Endothelial cell of umbilical vein (primary cell): ENCODE results near the gene FUBP3. TPM values are rescaled to one million over a fixed set of nuclear protein-coding genes. Genes with fewer than 3 reads are reported as not detected.

Experiments
- BruUV-seq: library from RNA; stranded (reverse); fragments of 400-500 nt; replicated peaks from 2 replicates; lab custom pipeline; 2021; lab: Mats Ljungman, UMichigan
- CTCF ChIA-PET: fragments of 300-600, 350-600 bp; sonication (Branson Sonifier 250); formaldehyde crosslinking; loops from one replicate; lab custom pipeline; 2021; ENCODE audit warnings: antibody characterized with exemption, inconsistent platforms; lab: Charles Lee
- POLR2A ChIA-PET: fragments of 300-600, 350-600 bp; sonication (Branson Sonifier 250); formaldehyde crosslinking; loops from one replicate; lab custom pipeline; 2021; ENCODE audit warnings: antibody characterized with exemption, inconsistent platforms; lab: Charles Lee
- DNase-seq: peaks from one replicate; pipeline ENCODE4 v3.0.0-alpha.2; 2011; ENCODE audit warnings: low read depth, low spot score
- FAIRE-seq: peaks from 2 replicates; lab custom pipeline; 2011; peaks lifted over from hg19 to GRCh38; lab: Jason Lieb, UNC
- H2AFZ ChIP-seq: 2 replicates; pipeline ENCODE4 v1.6.0; 2012; ENCODE audit warnings: low read depth, low read length, control low read depth, inconsistent platforms
- H3K27ac ChIP-seq: 2 replicates; pipeline ENCODE4 v1.5.1; 2011; ENCODE audit warnings: low read depth, mild to moderate bottlenecking, control low read depth, low read length, moderate library complexity; ENCODE audit not compliant: insufficient read depth
- H3K27me3 ChIP-seq, 2 experiments: 2 replicates each; pipeline versions ENCODE4 v1.6.0 to v1.6.1; 2011; ENCODE audit warnings: low read length in 2 of 2, mixed read lengths in 1 of 2; ENCODE audit not compliant: control insufficient read depth in 2 of 2, insufficient read depth in 2 of 2
- H3K36me3 ChIP-seq, 2 experiments: 2 replicates in 1 of 2; 3 replicates in 1 of 2; pipeline ENCODE4 v1.5.1; 2011; ENCODE audit warnings: low read length in 2 of 2, mild to moderate bottlenecking in 1 of 2, moderate library complexity in 1 of 2; ENCODE audit not compliant: control insufficient read depth in 2 of 2, insufficient read depth in 2 of 2; ENCODE audit errors: extremely low read depth in 1 of 2
- H3K4me1 ChIP-seq: 3 replicates; pipeline ENCODE4 v1.5.1; 2011; ENCODE audit warnings: mild to moderate bottlenecking, low read length; ENCODE audit not compliant: control insufficient read depth, insufficient read depth; ENCODE audit errors: extremely low read depth
- H3K4me2 ChIP-seq: 2 replicates; pipeline ENCODE4 v1.6.1; 2011; ENCODE audit warnings: low read length, control low read depth, mixed read lengths; ENCODE audit not compliant: insufficient read depth
- H3K4me3 ChIP-seq, 3 experiments: fragments of 200-600 bp in 1 of 3; sonication (generic), shearing (Covaris generic) in 1 of 3; replicated peaks in 1 of 3; 2 replicates each; pipeline ENCODE4 v1.5.1; 2011 to 2016; ENCODE audit warnings: control low read depth in 3 of 3, low read length in 3 of 3, mild to moderate bottlenecking in 2 of 3, inconsistent platforms in 1 of 3, low read depth in 1 of 3, moderate library complexity in 1 of 3; ENCODE audit not compliant: insufficient read depth in 1 of 3
- H3K79me2 ChIP-seq: 2 replicates; pipeline ENCODE4 v1.6.0; 2012; ENCODE audit warnings: low read length, inconsistent platforms; ENCODE audit not compliant: control insufficient read depth, insufficient read depth
- H3K9ac ChIP-seq: replicated peaks from 2 replicates; pipeline ENCODE3; 2011; ENCODE audit warnings: low read length, control low read depth; ENCODE audit not compliant: insufficient read depth; ENCODE audit errors: extremely low read depth
- H3K9me1 ChIP-seq: replicated peaks from 3 replicates; pipeline ENCODE4 v1.6.0; 2011; ENCODE audit warnings: mild to moderate bottlenecking, low read length; ENCODE audit not compliant: control insufficient read depth, insufficient read depth; ENCODE audit errors: extremely low read depth
- H3K9me3 ChIP-seq: replicated peaks from 2 replicates; pipeline ENCODE4 v1.5.1; 2012; ENCODE audit warnings: low read length, inconsistent platforms; ENCODE audit not compliant: control insufficient read depth, insufficient read depth
- H4K20me1 ChIP-seq: replicated peaks from 2 replicates; pipeline ENCODE3; 2011; ENCODE audit warnings: mild to moderate bottlenecking, low read length; ENCODE audit not compliant: control insufficient read depth, insufficient read depth; ENCODE audit errors: extremely low read depth
- EZH2 ChIP-seq: IDR thresholded peaks from 2 replicates; pipeline ENCODE4 v1.6.1; 2012; ENCODE audit warnings: borderline replicate concordance, low read depth, mild to moderate bottlenecking, moderate library complexity, low read length, inconsistent platforms; ENCODE audit not compliant: severe bottlenecking
- FOS ChIP-seq: IDR thresholded peaks from 2 replicates; pipeline ENCODE4 v1.6.1; 2011; ENCODE audit warnings: mild to moderate bottlenecking, low read length, moderate library complexity, borderline replicate concordance; ENCODE audit not compliant: insufficient read depth
- GATA2 ChIP-seq: IDR thresholded peaks from 2 replicates; pipeline ENCODE4 v1.7.0; 2011; ENCODE audit warnings: low read depth, mild to moderate bottlenecking, moderate library complexity, mixed read lengths, low read length; ENCODE audit not compliant: insufficient read length, insufficient read depth
- JUN ChIP-seq: IDR thresholded peaks from 2 replicates; pipeline ENCODE4 v1.6.1; 2011; ENCODE audit warnings: borderline replicate concordance, low read depth; ENCODE audit not compliant: insufficient read length, insufficient read depth
- MYC ChIP-seq: IDR thresholded peaks from one replicate; pipeline ENCODE4 v1.6.1; 2011; ENCODE audit warnings: mild to moderate bottlenecking, low read depth, low read length
- POLR2A ChIP-seq: IDR thresholded peaks from 2 replicates; pipeline ENCODE4 v1.6.1; 2012; ENCODE audit warnings: low read depth, mild to moderate bottlenecking, control low read depth, low read length
- dilution Hi-C: fragments of 300-500 bp; cut with MboI; formaldehyde crosslinking; loops from one replicate; pipeline ENCODE4 v1.15.0; 2019; ENCODE audit warnings: low sequenced_read_pairs; ENCODE audit not compliant: extremely low pct_ligation_motif_present
- intact Hi-C: fragments of 100-400 bp; cut with micrococcal nuclease; formaldehyde crosslinking; loops from one replicate; pipeline ENCODE4 v1.10.0; 2022
- polyA plus RNA-seq, 4 experiments: library from polyadenylated mRNA; depleted of rRNA in 3 of 4; stranded (reverse) in 3 of 4; unstranded in 1 of 4; fragments of >200 nt; gene quantifications; 2 replicates each; pipeline versions ENCODE4 v1.2.1 to v1.2.3, GENCODE V29; 2011 to 2012; ENCODE audit warnings: missing spikeins in 1 of 4
- total RNA-seq: library from RNA; stranded (reverse); gene quantifications from 2 replicates; pipeline ENCODE4 v1.2.3, GENCODE V29; 2021
- TF ChIP-seq, protein P1 (sequence below), 2 donors: IDR thresholded peaks; 1 replicate in 1 of 2; 2 replicates in 1 of 2; pipeline ENCODE4 v1.5.1; 2011; ENCODE audit warnings: low read length in 2 of 2, mild to moderate bottlenecking in 2 of 2, moderate library complexity in 2 of 2, control low read depth in 1 of 2, inconsistent platforms in 1 of 2, low read depth in 1 of 2; ENCODE audit not compliant: insufficient read depth in 1 of 2; ENCODE audit errors: extremely low read depth in 1 of 2

FUBP3 gene
- total and polyA plus RNA-seq, 2 donors (not counting 3 experiments of a cell fraction or from before 2014, with no cell fraction given): 19.4 to 50.9 TPM

DNA sequence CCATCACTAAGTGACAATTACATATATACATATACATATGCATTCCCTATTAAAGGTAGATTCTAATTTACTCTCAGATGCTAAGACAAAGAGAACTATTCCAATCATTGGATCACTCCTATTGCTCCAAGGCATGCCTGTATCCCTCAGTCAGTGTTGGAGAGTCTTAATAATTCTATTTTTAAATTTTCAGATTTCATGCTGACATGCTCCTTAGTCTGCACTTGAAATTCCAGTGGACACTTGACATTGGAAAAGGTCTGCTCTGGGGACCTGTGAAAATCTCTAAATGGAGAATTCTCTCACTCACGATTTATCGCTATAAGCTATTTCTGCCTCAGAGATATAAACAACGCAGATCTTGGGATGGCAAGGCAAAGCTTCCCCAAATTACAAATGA is 3.9 kb upstream of the FUBP3 start:
- Histone ChIP-seq H3K79me2 (peaks cover 10% of the 10 kb centered on the region), H3K9me3 (no peaks in the 10 kb centered on the region), H3K27ac (no peak overlapping the region), H3K4me1 (peaks cover 8% of the 10 kb centered on the region), H2AFZ (no peak overlapping the region), H3K4me2 (no peak overlapping the region), H4K20me1 (no peaks in the 10 kb centered on the region), H3K4me3 (no peak overlapping the region), H3K27me3 (peaks cover 5 to 7% of the 10 kb centered on the region in 2 experiments), H3K9ac (no peak overlapping the region), H3K36me3 (no peaks in the 10 kb centered on the region), H3K9me1 (no peaks in the 10 kb centered on the region)
- ChIA-PET CTCF (no interaction called here), POLR2A (no interaction called here)
- FAIRE-seq (no peak), DNase-seq (no peak)
- intact Hi-C loops (no loop called here), dilution Hi-C loops (no loop called here)
- TF ChIP-seq EZH2: no peak
- TF ChIP-seq MYC: no peak
- no peak for TF ChIP-seq JUN
- no TSS peak for BruUV-seq

DNA sequence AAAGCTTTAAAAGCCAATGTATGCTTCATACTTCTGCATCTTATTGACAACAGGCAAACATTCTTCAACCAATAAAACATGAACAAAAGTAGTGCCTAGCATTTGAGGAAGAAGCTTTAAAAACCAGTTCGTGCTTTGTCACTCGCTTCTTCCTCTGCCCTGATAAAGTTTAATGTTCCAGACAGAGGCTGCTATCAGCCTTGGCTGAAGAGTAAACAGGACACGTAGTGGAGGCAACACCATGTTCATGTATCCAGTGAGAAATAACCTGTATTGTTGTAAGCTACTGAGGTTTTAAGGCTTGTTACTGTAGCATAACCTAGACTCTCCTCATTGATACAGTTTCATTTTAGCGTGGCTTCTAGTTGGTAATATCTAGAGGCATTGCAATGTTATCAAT is 3.2 kb upstream of the FUBP3 start:
- TF ChIP-seq GATA2 (no peak), MYC (no peak), FOS (no peak), POLR2A (no peak), EZH2 (no peak)
- TF ChIP-seq, protein P1, sequence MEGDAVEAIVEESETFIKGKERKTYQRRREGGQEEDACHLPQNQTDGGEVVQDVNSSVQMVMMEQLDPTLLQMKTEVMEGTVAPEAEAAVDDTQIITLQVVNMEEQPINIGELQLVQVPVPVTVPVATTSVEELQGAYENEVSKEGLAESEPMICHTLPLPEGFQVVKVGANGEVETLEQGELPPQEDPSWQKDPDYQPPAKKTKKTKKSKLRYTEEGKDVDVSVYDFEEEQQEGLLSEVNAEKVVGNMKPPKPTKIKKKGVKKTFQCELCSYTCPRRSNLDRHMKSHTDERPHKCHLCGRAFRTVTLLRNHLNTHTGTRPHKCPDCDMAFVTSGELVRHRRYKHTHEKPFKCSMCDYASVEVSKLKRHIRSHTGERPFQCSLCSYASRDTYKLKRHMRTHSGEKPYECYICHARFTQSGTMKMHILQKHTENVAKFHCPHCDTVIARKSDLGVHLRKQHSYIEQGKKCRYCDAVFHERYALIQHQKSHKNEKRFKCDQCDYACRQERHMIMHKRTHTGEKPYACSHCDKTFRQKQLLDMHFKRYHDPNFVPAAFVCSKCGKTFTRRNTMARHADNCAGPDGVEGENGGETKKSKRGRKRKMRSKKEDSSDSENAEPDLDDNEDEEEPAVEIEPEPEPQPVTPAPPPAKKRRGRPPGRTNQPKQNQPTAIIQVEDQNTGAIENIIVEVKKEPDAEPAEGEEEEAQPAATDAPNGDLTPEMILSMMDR (IDR thresholded peaks at IDR 0.05; ENCODE audit: extremely low read depth in 1 of 2, insufficient read depth in 1 of 2, low read depth in 1 of 2, low read length in 2 of 2): no peak
- Histone ChIP-seq H3K36me3 (peaks cover 0 to 2% of the 10 kb centered on the region in 2 experiments), H3K4me3 (no peak overlapping the region), H3K27me3 (peaks cover 5 to 7% of the 10 kb centered on the region in 2 experiments), H3K9ac (no peak overlapping the region), H3K4me1 (peaks cover 8% of the 10 kb centered on the region), H3K9me3 (no peaks in the 10 kb centered on the region), H3K4me2 (no peak overlapping the region), H4K20me1 (no peaks in the 10 kb centered on the region), H3K27ac (no peak overlapping the region), H3K9me1 (no peaks in the 10 kb centered on the region), H3K79me2 (peaks cover 17% of the 10 kb centered on the region), H2AFZ (no peak overlapping the region)
- BruUV-seq: no TSS peak
- dilution Hi-C loops: no loop called here
- DNase-seq (no peak), FAIRE-seq (no peak)
- intact Hi-C loops: no loop called here
- CTCF ChIA-PET: no interaction called here
- POLR2A ChIA-PET: no interaction called here
